GM18502 (cell line): Measurements from ENCODE around the gene EHMT1.

Source experiments
- ATAC-seq: cut with Tn5 transposase; IDR thresholded peaks from one replicate; pipeline ENCODE4 v1.9.1; 2021; ENCODE audit warnings: mild to moderate bottlenecking; ENCODE audit not compliant: unreplicated experiment, poor library complexity

Gene EHMT1

GRCh38 chr9:137642118-137642601, 23.4 kb downstream of the EHMT1 start:
- no peak for ATAC-seq

DNA sequence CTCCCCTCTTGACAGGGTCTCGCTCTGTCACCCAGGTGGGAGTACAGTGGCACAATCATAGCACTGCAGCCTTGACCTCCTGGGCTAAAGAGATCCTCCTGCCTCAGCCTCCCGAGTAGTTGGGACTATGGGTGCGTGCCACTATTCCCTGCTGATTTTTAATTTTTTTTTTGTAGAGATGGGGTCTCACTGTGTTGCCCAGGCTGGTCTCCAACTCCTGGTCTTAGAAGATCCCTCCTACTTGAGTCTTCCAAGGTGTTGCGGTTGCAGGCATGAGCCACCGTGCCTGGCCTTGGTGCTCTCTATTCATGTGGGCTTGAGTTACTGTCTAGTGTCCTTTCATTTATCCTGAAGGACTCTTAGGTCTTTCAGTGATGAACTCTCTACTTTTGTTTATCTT, 24.1 kb downstream of the EHMT1 start:
- ATAC-seq: no peak

- ATAC-seq: no peak
These were observed 25.1 kb downstream of the EHMT1 start for GRCh38 chr9:137643921-137644320.

- no peak for ATAC-seq
These were observed 26.4 kb downstream of the EHMT1 start for GRCh38 chr9:137645211-137645610.

DNA sequence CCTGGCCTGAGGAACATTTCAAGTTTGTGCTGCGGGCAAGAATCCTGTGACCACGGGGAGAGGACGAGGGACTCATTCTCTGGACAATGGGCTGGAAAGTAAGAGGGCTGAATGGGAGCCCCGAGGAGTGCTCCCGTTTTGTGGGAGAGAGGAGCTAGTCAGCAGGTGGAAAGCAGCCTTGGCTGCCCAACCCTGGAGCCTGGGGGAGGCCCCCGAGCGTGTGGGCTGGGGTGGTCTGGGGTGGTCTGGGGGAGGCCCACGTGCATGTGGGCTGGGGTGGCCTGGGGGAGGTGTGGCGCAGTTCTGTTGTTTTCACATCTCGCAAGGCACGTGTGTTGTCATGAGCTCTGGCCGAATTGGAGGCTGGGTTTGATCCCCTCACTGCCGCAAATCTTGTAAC, 27.5 kb downstream of the EHMT1 start:
- no peak for ATAC-seq

DNA sequence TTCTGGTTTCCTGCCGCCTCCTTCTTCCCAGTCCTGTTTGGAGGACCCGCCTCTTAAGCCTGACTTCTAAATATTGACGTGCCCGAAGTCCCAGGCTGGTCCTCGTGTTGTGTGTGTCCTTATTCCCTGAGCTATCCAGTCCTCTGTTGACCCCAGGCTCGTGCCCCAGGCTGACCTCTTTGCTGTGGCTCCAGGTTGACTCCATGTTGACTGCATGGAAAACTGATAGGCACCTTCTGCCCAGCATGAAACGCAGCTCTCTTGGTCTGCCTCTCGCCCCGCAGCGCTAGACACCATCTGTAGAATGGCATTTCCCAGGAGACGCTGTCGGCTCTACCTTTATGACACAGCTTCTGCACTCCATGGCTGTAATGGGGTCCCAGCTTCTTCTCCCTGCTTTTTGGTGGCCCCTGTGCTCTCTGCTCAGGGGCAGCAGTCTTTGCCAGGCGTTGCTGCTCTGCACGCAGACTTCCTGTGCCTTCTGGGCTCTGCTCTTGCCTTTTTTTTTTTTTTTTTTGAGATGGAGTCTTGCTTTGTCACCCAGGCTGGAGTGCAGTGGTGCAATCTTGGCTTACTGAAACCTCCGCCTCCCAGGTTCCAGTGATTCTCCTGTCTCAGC, 28.4 kb downstream of the EHMT1 start:
- ATAC-seq: no peak

- ATAC-seq: no peak
These were observed 29.6 kb downstream of the EHMT1 start for GRCh38 chr9:137648396-137648795.

DNA sequence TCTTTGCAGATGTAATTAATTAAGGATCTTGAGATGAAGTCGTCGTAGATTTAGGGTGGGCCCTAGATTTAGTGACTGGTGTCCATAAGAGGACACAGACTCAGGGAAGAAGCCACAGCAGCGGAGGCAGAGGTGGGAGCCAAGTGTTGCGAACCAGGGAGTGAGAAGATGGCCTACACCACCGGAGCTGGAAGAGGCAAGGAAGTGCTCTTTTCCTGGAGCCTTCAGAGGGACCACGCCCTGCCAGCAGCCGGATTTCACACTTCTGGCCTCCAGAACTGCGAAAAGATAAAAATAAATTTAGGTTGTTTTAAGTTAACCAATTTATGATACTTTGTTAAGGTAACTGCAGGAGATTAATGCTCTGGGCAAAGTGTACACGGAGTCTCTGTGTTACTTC, 30.7 kb downstream of the EHMT1 start:
- no peak for ATAC-seq

- no peak for ATAC-seq
These were observed 31.5 kb downstream of the EHMT1 start for GRCh38 chr9:137650259-137650658.

- ATAC-seq: no peak
These were observed 32.0 kb downstream of the EHMT1 start for GRCh38 chr9:137650779-137651178.

DNA sequence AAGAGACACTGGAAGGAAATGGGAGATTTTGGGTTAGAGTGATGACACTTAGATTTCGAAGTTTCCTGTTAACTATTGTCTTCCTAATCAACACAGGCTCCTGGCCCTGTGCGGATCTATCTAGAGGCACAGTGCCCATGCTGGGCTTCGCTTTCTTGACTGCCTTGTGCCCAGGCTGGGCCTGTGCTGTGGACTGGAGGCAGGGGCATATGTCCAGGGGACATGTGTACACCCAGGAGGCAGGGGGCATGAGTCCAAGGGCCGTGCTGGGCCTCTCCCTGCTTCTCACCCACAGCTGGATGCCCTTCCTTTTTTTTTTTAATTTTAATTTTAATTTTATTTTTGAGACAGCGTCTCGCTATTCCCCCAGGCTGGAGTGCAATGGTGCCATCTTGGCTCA, 37.6 kb downstream of the EHMT1 start:
- no peak for ATAC-seq

DNA sequence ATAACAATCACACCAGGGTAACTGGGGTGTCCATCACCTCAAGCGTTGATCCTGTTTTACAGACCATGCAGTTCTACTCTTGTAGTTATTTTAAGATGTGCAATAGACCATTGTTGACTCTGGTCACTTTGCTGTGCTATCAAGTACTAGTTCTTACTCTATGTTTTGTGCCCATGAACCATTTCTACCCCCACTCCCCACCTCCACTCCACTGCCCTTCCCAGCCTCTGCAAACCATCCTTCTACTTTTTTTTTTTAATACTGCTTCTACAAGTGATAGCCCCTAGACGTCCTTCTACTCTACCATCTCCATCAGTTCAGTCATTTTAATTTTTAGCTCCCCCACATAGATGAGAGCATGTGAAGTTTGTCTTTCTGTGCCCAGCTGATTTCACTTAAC, 38.8 kb downstream of the EHMT1 start:
- no peak for ATAC-seq

- ATAC-seq: no peak
These were observed 40.0 kb downstream of the EHMT1 start for GRCh38 chr9:137658781-137659180.

GRCh38 chr9:137660144-137660543, 41.3 kb downstream of the EHMT1 start:
- no peak for ATAC-seq

DNA sequence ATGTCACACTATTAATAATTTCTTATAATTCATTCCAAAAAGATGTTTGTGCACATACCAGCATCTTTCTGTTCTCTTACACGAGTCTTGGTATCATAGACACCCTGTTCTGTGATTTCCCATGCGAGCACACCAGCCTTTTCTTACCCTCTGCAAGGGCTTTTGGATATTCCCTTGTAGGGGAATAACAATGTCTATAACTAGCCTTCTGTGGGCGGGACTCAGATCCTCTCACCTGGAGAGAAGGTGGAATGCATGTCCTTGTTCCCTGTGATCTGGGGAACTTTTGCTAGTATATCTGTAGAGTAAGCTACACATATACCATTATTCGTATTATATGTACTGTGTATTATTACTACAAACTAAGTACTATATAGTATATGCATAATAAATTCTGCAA, 44.8 kb downstream of the EHMT1 start:
- ATAC-seq: no peak

- ATAC-seq: no peak
These were observed 45.9 kb downstream of the EHMT1 start for GRCh38 chr9:137664676-137665075.

DNA sequence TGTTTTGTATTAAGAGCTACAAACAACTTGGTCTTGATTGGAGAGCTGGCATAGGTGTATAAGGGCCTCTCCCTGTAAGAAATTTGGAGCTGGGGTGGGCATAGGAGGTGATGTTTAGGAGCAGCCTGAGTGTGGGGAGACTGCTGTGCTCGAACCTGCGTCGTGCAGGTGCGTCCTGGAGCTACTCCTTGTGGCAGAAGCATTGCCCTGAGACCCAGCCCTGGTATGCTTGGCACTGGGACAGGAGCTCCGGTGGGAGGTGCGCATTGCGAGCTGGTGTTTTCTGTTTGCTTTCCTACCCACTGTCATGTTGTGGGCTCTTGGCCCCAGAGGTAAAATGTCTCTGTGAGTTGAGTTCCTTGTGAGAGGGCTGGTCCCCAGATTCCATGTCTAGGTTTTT, 46.4 kb downstream of the EHMT1 start:
- no peak for ATAC-seq

GRCh38 chr9:137665697-137666512, 47.1 kb downstream of the EHMT1 start:
- no peak for ATAC-seq

DNA sequence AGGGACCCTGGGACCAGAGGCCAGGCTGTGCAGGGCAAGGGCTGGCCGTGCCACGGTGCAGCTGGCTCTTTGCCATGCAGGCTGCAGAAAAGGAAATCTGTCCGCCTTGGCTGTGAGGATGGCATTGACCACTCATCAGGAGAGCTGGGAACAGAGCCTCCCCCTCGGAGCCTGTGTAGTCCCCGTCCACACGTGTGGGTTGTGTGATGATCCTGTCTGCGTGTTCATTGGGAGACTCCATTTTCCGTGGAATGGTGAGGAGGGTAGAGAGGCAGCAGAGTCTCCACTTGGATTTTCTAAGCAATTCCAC, 47.7 kb downstream of the EHMT1 start:
- ATAC-seq: no peak

DNA sequence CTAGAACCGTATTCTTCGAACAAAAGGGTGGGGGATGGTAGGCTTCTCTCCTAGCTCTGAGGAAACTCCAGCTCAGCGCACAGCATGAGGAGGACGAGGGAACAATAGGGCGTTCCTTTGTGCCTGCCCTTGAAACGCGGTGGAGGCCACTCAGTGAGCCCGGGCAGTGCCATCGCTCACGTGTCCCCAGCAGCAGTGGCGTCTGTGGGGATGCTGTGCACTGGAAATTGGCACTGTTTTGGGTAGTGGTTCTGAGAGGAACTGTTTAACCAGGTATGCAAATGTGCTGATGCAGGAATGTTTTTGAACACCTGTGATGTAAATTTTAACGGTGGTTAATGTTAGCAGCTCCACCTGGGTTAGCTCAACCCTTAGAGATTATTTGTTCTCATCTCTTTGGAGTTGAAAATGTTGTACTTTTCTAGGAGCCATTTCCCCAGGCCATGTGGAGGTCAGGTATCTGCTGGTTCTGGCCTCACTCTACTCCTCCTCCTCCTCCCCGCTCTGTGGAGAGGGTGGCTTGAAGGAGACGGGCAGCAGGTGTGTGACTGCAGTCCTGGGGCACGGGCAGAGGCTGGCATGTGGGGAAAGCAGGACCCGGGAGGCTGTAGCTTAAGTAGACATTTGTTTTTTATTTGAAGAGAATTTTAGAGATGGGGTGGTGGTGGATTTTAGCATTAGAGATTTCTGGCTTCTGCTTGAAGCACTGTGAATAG, 48.3 kb downstream of the EHMT1 start:
- ATAC-seq: no peak

GRCh38 chr9:137668203-137668602, 49.4 kb downstream of the EHMT1 start:
- no peak for ATAC-seq
